Stimulated activated CD4-positive, alpha-beta T cell treated with anti-CD3 and anti-CD28 coated beads, Interleukin-1b, Interleukin-23, amount 100 ng/mL, for 1 hour (primary cell): ENCODE measurements around the gene SP140L.
"Not testable (repeated sequence)": the region's sequence is repeated elsewhere in the genome, so short reads cannot be mapped to it uniquely, and the experiment has no call there.

ENCODE experiments used
- DNase-seq, 2 donors: peaks; one replicate each; pipeline ENCODE4 v3.0.0-alpha.2; 2020; ENCODE audit warnings: low read depth in 2 of 2

The SP140L gene

GRCh38 chr2:230418341-230419016 lies 91.5 kb downstream of the SP140L start:
- no peak for DNase-seq

DNA sequence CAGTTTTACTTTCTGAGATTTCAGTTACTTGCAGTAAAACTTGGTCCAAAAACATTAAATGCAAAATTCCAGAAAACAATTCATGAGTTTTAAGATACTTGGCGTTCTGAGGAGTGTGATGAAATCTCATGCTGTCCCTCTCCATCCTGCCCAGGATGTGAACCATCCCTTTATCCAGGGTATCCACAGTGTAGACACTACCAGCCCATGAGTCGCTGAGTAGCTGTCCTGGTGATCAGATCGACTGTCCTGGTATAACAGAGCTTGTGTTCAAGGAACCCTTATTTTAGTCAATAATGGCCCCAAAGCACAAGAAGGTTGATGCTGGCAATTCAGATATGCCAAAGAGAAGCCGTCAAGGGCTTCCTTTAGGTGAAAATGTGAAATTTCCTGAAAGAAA lies 92.2 kb downstream of the SP140L start:
- DNase-seq = no peak

DNA sequence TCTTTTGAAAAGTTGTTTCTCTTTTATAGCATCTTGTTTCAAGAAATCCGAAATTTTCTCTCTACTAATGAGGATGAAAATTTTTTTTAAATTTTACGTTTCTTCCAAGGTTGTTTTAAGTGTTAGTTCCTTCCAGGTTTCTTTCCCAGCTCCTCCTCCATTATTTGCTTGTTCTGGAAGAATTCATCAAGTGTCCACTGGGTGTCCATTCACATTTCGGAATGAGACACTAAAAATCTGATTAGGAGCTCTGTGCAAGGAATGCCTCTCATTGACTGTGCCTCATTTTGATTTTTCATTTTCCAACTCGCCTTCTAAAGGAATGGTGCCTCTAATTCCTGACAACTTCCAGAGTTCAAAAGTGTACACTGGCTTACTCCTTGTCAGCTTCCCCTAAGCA lies 95.2 kb downstream of the SP140L start:
- DNase-seq = no peak

- DNase-seq = no peak
Observed at GRCh38 chr2:230423851-230424458, 97.0 kb downstream of the SP140L start.

DNA sequence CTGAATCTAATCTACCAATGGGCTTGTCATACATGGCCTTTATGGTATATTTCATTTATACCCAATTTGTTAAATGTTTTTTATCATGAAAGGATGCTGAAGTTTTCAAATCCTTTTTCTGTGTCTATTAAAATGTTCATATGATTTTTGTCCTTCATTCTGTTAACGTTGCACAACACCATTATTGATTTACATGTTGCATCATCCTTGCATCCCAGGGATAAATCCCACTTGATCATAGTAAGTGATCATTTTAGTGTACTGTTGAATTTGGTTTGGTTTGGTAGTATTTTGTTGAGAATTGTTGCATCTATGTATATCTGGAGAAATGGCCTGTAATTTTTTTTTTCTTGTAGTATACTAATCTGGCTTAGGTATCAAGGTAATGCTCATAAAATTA lies 98.4 kb downstream of the SP140L start:
- DNase-seq = no peak

- DNase-seq = no peak
Observed at GRCh38 chr2:230429513-230429912, 102.5 kb downstream of the SP140L start.

GRCh38 chr2:230430957-230431910 lies 104.2 kb downstream of the SP140L start:
- DNase-seq = no peak

DNA sequence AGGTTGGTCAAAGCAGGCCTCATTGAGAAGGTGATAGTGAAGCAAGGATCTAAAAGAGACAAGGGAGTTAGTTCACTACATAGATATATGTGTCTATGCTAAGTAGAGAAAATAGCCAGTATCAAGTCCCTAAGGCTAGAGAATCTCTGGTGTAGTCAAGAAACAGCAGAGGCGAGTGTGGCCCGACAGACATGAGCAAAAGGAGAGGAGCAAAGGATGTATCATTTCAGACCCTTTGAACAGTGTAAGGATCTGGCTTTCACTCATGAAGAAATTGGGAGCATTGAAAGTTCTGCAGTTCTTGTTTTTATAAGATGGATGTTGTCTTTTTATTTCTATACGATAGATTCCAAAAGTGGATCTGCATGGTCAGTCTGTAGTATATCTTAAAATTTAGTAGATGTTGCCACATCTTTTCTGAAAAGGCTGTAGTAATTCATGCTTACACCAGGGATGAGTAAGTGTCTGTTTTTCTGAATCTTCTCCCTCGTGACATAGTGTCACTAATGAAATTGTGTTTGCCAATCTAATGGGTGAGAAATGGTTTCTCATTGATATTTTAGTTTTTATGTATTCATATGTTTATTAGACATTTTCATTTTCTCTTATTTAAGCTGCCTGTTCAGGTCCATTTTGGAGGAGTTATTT lies 107.8 kb downstream of the SP140L start:
- DNase-seq = no peak

DNA sequence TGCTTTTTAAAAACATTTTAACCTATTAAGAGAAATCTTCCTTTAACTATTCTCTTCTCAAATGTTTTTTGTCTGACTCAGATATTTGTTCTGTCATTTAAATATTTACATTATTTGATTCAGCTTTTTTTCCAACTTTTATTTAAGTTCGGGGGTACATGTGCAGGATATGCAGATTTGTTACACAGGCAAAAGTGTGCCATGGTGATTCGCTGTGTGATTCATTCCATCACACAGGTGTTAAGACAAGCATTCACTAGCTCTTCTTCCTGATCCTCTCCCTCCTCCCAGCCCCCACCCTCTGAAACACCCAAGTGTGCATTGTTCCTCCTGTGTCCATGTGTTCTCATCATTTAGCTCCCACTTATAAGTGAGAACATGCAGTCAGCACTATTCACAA lies 108.4 kb downstream of the SP140L start:
- DNase-seq = no peak

DNA sequence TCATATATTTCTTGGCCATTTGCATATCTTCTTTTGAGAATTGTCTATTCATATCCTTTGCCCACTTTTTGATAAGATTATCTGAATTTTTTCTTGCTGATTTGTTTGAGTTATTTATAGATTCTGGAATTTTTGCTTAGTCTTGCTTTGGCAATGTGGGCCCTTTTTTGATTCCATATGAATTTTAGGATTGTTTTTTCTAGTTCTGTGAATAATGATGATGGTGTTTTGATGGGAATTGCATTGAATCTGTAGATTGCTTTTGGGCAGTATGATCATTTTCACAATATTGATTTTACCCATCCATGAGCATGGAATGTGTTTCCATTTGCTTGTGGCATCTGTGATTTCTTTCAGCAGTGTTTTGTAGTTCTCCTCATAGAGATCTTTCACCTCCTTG lies 112.1 kb downstream of the SP140L start:
- not testable (repeated sequence) for DNase-seq

- DNase-seq = no peak
Observed at GRCh38 chr2:230439590-230439989, 112.6 kb downstream of the SP140L start.

- DNase-seq = peak in 1 of 2 donors; percentile 15
Observed at GRCh38 chr2:230441227-230441897, 114.4 kb downstream of the SP140L start.

- no peak for DNase-seq
Observed at GRCh38 chr2:230443541-230443940, 116.5 kb downstream of the SP140L start.

- no peak for DNase-seq
Observed at GRCh38 chr2:230444832-230445231, 117.8 kb downstream of the SP140L start.

GRCh38 chr2:230447036-230447435 lies 120.0 kb downstream of the SP140L start:
- no peak for DNase-seq

GRCh38 chr2:230447455-230448451 lies 120.8 kb downstream of the SP140L start:
- no peak for DNase-seq

DNA sequence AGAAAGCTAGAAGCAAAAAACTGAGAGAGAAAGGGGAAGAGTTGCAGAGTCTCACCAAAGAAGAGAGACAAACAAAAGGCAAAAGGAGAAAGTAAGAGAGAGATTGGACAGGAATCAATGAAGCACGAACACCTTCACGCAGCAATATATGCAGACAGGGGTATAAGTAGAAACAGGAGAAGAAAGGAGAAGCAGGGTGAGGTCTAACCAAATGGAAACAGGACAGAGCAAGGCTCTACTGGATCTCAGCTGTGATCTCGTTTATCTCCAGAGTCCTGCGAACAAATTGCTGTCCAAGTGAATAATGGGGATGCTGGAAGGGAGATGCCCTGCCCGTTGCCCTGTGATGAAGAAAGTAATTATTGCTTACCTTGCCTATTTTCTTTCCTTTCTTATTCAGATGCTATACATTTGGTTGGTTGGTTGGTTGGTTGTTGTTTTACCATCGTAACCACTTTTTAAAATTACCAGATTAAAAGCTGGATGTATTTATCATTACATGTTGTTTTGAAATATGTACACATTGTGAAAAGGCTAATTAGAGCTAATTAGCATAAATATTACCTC lies 123.0 kb downstream of the SP140L start:
- no peak for DNase-seq

- no peak for DNase-seq
Observed at GRCh38 chr2:230453006-230453405, 126.0 kb downstream of the SP140L start.
